GM12878 (cell line): Measurements from ENCODE around the gene CYP46A1. TPM values are rescaled to one million over a fixed set of nuclear protein-coding genes. Genes with fewer than 3 reads are reported as not detected.

Experiments
- ATAC-seq: fragments of 200-7000 bp; cut with Tn5 transposase; 3 replicates; pipeline ENCODE4 v1.9.1; 2020; ENCODE audit warnings: mild to moderate bottlenecking, moderate library complexity
- BruUV-seq: library from RNA; stranded (reverse); fragments of 400-500 nt; replicated peaks from 2 replicates; lab custom pipeline; 2021; lab: Mats Ljungman, UMichigan
- CTCF ChIA-PET: fragments of 300-600 bp; sonication (Branson Sonifier 250); formaldehyde crosslinking; extraction: SDS; loops from one replicate; lab custom pipeline; 2021; ENCODE audit warnings: inconsistent platforms; lab: Yijun Ruan, JAX
- POLR2A ChIA-PET: fragments of 350-600 bp; formaldehyde crosslinking; extraction: SDS; loops from one replicate; lab custom pipeline; 2021; ENCODE audit warnings: inconsistent platforms; lab: Charles Lee
- RAD21 ChIA-PET: fragments of 300-600 bp; sonication (Branson Sonifier 250); formaldehyde crosslinking; loops from one replicate; lab custom pipeline; 2023; ENCODE audit warnings: antibody characterized with exemption; ENCODE audit not compliant: unreplicated experiment; lab: Charles Lee
- SMC1A ChIA-PET: fragments of 300-600 bp; sonication (Branson Sonifier 250); formaldehyde crosslinking; loops from one replicate; lab custom pipeline; 2023; ENCODE audit not compliant: unreplicated experiment, uncharacterized antibody; lab: Charles Lee
- DNase-seq: peaks from one replicate; pipeline ENCODE4 v3.0.0-alpha.2; 2011; ENCODE audit warnings: low read depth, low spot score
- FAIRE-seq: peaks from 3 replicates; lab custom pipeline; 2011; peaks lifted over from hg19 to GRCh38; lab: Jason Lieb, UNC
- H2AFZ ChIP-seq: 2 replicates; pipeline ENCODE4 v1.6.0; 2011; ENCODE audit warnings: low read depth, low read length, control low read depth; ENCODE audit not compliant: control insufficient read depth
- H3K27ac ChIP-seq: 2 replicates; pipeline ENCODE4 v1.5.1; 2011; ENCODE audit warnings: control low read depth; ENCODE audit not compliant: control insufficient read depth, insufficient read depth
- H3K27me3 ChIP-seq, 2 experiments: replicated peaks in 1 of 2; 2 replicates each; pipeline versions ENCODE4 v1.6.0 to v1.6.1; 2011; ENCODE audit warnings: low read length in 1 of 2; ENCODE audit not compliant: control insufficient read depth in 2 of 2, insufficient read depth in 2 of 2
- H3K36me3 ChIP-seq, 2 experiments: 2 replicates each; pipeline ENCODE4 v1.5.1; 2011; ENCODE audit warnings: low read length in 1 of 2; ENCODE audit not compliant: control insufficient read depth in 2 of 2, insufficient read depth in 2 of 2
- H3K4me1 ChIP-seq: 2 replicates; pipeline ENCODE4 v1.6.1; 2011; ENCODE audit warnings: mild to moderate bottlenecking, low read length, moderate library complexity, mixed read lengths; ENCODE audit not compliant: control insufficient read depth, insufficient read depth
- H3K4me2 ChIP-seq: 2 replicates; pipeline ENCODE4 v1.6.0; 2011; ENCODE audit warnings: control low read depth; ENCODE audit not compliant: control insufficient read depth, insufficient read depth
- H3K4me3 ChIP-seq: fragments of 200-600 bp; sonication (generic); 2 replicates; pipeline ENCODE4 v1.5.1; 2016
- H3K79me2 ChIP-seq: 2 replicates; pipeline ENCODE4 v1.6.0; 2011; ENCODE audit warnings: low read length; ENCODE audit not compliant: control insufficient read depth, insufficient read depth
- H3K9ac ChIP-seq: 2 replicates; pipeline ENCODE4 v1.8.0; 2011; ENCODE audit warnings: low read length, control low read depth, mixed read lengths; ENCODE audit not compliant: control insufficient read depth, insufficient read depth
- H3K9me3 ChIP-seq: replicated peaks from 3 replicates; pipeline ENCODE4 v1.5.1; 2011; ENCODE audit warnings: mild to moderate bottlenecking, low read length; ENCODE audit not compliant: control insufficient read depth, insufficient read depth
- H4K20me1 ChIP-seq: 2 replicates; pipeline ENCODE4 v1.6.0; 2011; ENCODE audit not compliant: control insufficient read depth, insufficient read depth
- MEF2B ChIP-seq: fragments of 450-650 bp; IDR thresholded peaks from 2 replicates; pipeline ENCODE4 v1.6.1; 2018; ENCODE audit warnings: mild to moderate bottlenecking, moderate library complexity; ENCODE audit not compliant: partially characterized antibody, poor library complexity, severe bottlenecking
- WGBS: methylation state at CpG from one replicate; pipeline ENCODE4 v1.1.6; 2016; ENCODE audit warnings: low lambda C conversion rate; ENCODE audit not compliant: insufficient replicate concordance, insufficient coverage; ENCODE audit errors: missing lambda C conversion rate; 5-methylcytosine and 5-hydroxymethylcytosine counted together
- in situ Hi-C: fragments of 300-500 bp; cut with MboI; formaldehyde crosslinking; loops from 9 replicates; pipeline ENCODE4 v1.14.3; 2018; ENCODE audit warnings: mixed read lengths
- intact Hi-C: fragments of 100-400 bp; cut with micrococcal nuclease; formaldehyde crosslinking; loops from one replicate; pipeline ENCODE4 v1.14.2; 2022; ENCODE audit not compliant: unreplicated experiment
- polyA plus RNA-seq, 11 experiments: library from polyadenylated mRNA; depleted of rRNA in 4 of 11; unstranded in 6 of 11; stranded (reverse) in 5 of 11; fragments of >200 nt; fragmentation: Nextera tagmentation in 4 of 11; fragmentation: Illumina TruSeq in 1 of 11; extraction: Ambion mirVana in 4 of 11; extraction: Trizol in 1 of 11; gene quantifications; 1 replicate in 1 of 11; 2 replicates in 10 of 11; pipeline versions ENCODE4 v1.2.1 to v1.2.3, GENCODE V29; 2011 to 2016; ENCODE audit warnings: inconsistent platforms in 2 of 11, missing spikeins in 2 of 11, low read depth in 1 of 11
- total RNA-seq, 4 experiments: library from RNA; depleted of rRNA in 3 of 4; stranded (reverse); fragments of >200 nt in 3 of 4; fragmentation: Illumina TruSeq in 1 of 4; extraction: Trizol in 1 of 4; gene quantifications; 2 replicates each; pipeline versions ENCODE4 v1.2.1 to v1.2.3, GENCODE V29; 2013 to 2021
- TF ChIP-seq, protein P1 (sequence below): fragments of 450-650 bp; IDR thresholded peaks from 2 replicates; pipeline ENCODE4 v1.6.1; 2016; ENCODE audit warnings: mild to moderate bottlenecking

The CYP46A1 gene
- total and polyA plus RNA-seq, 10 of the 15 experiments (the other 5 are each of a cell fraction or from before 2014, with no cell fraction given) = 0.04 to 0.11 TPM; not detected in 8

GRCh38 chr14:99772371-99773283, 88.5 kb downstream of the CYP46A1 start:
- H3K4me2 ChIP-seq = no peak overlapping the region
- H3K36me3 ChIP-seq = no peaks in the 10 kb centered on the region
- FAIRE-seq (no peak), ATAC-seq (peak; percentile 22; the same call in 2 of the 3 replicates), DNase-seq (no peak)
- H3K27ac ChIP-seq = no peak overlapping the region
- no peaks in the 10 kb centered on the region for H3K9me3 ChIP-seq
- no peak overlapping the region for H3K4me3 ChIP-seq
- H4K20me1 ChIP-seq = no peaks in the 10 kb centered on the region
- RAD21 ChIA-PET = no interaction called here
- SMC1A ChIA-PET = no interaction called here
- no peaks in the 10 kb centered on the region for H3K79me2 ChIP-seq
- WGBS = 48% methylated on average over 8 of the region's 8 CpGs
- no peak overlapping the region for H2AFZ ChIP-seq
- intact Hi-C loops (no loop called here), in situ Hi-C loops (no loop called here)
- H3K9ac ChIP-seq = no peak overlapping the region
- H3K27me3 ChIP-seq = peaks cover 0 to 1% of the 10 kb centered on the region in 2 experiments; a peak in 1 of 4 replicates
- H3K4me1 ChIP-seq = no peaks in the 10 kb centered on the region
- POLR2A ChIA-PET = no interaction called here
- TF ChIP-seq, protein P1, sequence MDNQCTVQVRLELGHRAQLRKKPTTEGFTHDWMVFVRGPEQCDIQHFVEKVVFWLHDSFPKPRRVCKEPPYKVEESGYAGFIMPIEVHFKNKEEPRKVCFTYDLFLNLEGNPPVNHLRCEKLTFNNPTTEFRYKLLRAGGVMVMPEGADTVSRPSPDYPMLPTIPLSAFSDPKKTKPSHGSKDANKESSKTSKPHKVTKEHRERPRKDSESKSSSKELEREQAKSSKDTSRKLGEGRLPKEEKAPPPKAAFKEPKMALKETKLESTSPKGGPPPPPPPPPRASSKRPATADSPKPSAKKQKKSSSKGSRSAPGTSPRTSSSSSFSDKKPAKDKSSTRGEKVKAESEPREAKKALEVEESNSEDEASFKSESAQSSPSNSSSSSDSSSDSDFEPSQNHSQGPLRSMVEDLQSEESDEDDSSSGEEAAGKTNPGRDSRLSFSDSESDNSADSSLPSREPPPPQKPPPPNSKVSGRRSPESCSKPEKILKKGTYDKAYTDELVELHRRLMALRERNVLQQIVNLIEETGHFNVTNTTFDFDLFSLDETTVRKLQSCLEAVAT = no peak
- TF ChIP-seq MEF2B = no peak
- CTCF ChIA-PET = no interaction called here
- BruUV-seq = no TSS peak
